ENCODE measurements around the gene DYRK2.

The DYRK2 gene

DNA sequence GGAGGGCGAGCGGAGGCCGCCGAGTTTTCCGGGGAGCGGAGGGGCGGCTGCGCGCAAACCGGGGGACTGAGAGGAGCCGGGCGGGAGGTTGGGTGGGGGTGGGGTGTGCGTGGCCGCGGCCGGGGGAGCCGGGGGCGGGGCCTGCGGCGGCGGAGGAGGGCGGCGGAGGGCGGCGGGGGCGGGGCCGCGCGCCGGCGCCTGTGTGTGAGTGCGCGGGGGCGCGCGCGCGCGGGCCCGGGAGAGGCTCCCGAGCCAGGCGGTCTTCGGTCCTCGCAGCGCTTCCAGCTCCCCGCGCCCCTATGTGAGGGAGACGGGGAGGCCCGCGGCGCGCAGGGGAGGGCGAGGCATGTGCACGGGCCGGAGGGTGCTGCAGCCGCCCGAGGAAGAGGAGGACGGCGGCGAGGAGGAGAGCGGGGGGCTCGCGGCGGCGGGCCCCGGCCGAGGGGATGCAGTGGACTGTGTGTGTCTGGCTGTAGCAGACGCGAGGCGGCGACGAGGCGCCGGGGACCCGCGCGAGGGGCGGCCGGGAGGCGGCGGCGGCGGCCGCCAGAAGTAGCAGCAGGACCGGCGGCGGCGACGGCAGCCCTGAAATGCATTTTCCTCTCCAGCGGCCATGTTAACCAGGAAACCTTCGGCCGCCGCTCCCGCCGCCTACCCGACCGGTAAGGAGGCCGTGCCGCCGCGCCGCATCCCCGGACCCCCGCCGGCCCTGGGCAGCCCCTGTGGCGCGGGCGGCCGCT, at the start of gene DYRK2:
TSS of gene DYRK2 (plus strand) at position 225 of the 740 bp plus-strand sequence. CDS start at position 614, 389 bp downstream.
- DNase-seq = peak; percentile 78

DNA sequence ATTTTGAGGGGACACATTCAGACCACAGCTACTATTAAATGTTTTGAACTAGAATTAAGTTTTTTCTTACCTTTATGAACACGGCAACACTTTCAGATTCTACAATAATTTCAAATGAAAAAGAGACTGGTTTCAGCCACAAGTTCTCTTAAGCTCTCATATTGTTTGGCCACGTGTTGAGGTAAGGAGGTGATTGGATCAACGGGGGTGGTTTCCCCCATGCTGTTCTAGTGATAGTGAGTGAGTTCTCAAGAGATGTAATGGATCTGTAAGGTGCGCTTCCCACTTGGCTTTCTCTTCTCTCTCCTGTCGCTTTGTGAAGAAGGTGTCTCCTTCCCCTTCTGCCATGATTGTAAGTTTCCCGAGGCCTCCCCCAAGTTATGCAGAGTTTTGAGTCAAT, 48.9 kb upstream of the DYRK2 start:
- no peak for DNase-seq

DNA sequence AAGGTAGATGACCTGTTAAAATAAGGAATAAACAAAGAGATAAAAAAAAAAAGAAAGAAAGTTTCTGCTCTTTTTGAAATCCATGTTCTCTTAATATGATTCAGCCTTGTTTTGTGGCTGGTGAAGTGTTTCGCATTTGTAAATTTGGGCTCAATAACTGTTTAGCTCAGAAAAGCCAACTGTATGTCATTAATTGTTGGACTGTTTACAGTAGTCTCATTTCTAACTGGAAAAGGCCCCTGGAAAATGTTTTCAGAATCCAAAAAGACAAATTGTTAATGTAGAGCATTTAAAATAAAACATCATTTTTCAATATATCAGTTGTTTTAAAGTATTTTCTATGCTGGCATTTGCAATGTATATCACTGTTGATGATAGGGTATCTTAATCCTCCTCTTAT, 47.4 kb upstream of the DYRK2 start:
- DNase-seq = no peak

DNA sequence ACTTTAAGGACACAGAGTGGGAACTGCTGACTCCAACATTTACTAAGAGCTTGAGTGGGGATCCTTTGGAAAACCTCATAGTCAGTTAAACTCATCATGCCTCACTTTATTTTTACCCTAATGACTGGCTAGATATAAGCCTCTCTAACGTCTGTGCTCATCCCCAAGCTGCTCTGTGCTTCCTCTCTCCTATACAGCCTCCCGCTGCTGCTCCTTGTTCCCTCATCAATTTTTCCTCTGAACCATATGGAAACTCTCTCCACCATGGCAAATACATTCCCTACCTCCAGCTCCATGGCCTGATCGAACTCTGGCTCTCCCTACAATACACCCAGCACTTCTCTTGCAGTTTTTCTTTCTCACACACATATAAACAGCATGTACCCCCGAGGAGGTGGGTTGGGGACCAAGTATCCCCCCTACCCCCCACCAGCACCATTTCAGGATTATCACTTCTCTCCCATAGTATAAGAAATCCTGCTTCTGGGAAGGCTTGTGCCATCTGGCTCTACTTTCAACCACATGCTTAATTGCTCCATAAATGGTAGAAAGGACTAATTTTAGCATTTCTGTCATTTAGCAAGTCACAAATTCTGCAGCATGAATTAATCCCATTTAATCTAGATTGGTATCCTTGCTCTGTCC, 39.2 kb upstream of the DYRK2 start:
- no peak for DNase-seq

DNA sequence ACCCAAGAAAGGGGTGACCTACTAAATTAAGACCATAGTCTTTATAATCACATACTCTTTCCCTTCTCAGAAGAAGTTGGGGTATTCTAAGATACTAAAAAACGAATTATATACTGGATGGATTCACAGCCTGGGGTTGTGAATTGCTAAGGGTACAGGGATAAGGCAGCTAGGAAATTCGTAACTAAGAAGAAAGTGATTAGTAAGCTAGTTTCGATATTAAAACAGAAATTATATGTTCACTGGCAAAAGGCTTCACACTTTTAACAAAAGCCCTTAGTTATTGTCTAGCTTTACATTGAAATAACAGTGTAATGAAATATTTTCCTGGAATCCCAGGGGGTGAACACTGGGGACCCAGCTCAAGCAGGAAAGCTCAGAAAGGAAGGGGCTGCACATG, 35.5 kb upstream of the DYRK2 start:
- DNase-seq = no peak

DNA sequence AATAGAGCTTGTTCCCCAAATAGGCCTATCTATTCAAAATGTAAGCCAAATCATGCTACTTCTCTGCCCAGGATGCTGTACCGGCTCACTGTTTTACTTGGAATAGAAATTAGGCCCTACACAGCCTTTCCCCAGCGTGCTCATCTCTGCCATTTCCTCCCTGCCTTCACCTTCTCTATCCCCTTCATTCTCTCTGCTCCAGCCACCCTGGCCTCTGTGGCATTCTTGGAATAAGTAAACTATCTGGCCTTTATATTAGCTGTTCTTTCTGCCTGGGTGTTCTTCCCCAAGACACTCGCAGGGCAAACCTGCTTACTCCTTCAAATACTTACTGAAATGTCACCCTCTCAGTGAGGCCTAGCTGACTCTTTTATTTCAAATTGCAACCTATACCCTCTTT, 30.9 kb upstream of the DYRK2 start:
- no peak for DNase-seq

DNA sequence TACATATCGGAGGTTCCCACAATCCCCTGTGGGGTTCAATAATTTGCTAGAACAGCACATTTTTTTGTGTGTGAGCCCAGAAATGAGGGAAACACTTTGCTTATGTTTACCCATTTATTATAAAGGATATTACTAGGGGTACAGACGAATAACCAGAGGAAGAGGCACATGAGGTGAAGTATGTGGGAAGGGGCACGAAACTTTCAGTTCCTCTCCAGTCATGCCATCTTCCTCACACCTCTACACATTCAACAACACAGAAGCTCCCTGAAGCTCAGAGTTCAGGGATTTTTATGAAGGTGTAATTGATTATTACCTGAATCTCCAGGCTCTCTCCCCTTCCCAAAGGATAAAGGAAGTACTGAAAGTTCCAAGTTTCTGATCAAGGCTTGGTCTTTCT, 30.2 kb upstream of the DYRK2 start:
- no peak for DNase-seq

DNA sequence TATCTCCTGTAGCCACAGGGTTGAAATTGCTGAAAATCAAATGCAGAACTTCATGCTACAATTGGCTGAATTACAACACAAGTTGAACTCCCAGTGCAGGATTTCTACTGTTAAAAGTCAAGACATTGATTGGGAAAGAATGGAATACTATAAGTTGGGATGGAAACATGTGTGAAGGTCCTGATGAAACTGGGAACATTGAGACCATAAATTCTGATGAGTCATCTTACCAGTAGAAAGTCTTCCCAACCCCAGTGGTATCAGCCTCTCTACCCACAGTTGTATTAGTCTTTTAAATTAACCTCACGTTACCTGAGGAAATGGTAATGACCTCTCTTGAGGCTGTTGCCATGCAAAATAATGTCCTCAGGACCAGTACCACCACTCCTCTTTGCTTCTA, 27.4 kb upstream of the DYRK2 start:
- DNase-seq = no peak

DNA sequence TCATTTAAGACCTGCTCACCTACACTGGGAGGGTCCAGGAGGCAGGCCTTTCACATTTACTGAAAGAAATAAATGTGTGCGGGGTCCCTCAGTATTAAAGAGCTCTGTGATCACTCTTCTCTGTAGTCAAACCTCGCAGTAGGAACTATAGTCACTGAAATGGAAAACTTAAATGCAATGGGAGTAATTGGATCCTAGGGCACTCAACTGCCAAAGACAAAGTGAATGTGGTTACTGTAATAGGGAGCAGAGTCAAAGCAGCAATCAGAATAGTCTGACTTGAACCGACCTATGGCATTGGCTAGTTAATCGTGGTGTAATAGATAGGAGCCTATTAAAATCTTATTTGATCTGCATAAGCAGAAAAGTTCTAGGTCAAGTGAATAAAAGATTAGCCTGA, 26.6 kb upstream of the DYRK2 start:
- no peak for DNase-seq

DNA sequence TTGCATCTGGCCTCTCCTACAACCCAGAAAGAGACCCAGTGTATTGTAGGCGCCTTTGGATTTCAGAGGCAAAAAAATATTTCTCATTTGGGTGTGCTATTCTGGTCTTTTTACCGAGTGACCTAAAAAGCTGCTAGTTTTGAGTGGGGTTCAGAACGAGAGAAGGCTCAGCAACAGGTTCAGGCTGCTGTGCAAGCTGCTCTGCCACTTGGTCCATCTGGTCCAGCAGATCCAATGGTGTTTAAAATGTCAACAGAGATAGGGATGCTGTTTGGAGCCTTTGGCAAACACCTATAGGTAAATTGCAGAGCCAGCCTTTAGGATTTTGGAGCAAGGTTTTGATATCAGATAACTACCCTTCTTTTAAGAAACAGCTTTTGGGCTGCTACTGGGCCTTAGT, 25.3 kb upstream of the DYRK2 start:
- DNase-seq = no peak

DNA sequence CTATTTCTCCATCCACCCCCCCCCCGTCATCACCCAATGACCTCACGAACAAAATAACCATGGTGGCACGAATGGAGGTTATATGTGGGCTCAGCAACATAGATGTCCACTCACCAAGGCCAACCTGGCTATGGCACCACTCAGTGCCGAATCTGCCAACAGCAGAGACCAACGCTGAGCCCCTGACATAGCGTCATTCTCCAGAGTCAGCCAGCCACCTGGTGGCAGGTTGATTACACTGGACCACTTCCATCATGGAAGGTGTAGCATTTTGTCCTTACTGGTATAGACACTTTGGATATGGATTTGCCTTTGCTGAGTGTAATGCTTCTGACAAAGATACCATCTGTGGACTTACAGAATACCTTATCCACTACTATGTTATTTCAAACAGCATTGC, 24.2 kb upstream of the DYRK2 start:
- DNase-seq = no peak

DNA sequence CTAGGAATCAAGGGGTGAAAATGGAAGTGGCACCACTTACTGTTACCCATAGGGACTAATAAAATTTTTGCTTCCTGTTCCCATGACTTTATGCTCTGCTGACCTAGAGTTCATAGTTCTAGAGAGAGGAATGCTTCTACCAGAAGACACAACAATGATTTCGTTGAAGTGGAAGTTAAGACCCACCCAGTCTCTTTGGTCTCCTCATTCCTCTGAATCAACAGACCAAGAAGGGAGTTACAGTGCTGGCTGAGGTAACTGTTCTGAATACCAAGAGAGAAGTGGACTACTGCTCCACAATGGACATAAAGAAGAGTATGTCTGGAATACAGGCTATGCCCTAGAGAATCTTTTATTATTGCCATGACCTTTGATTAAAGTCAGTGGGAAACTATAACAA, 23.5 kb upstream of the DYRK2 start:
- no peak for DNase-seq

DNA sequence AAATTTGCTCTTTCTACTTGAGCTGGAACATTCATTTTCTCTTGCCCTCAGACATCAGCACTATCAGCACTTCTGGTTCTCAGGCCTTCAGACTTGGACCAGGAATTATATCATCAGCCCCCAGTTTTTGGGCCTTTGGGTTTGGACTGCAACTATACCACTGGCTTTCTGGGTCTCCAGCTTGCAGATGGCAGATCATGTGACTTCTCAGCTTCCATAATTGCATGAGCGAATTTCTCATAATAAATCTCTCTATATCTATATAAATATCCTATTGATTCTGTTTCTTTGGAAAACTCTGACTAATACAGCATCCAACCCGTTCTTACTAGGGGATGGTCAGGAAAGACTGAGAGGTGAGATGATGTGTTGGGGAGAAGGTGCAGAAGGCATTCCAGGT, 22.4 kb upstream of the DYRK2 start:
- DNase-seq = no peak

DNA sequence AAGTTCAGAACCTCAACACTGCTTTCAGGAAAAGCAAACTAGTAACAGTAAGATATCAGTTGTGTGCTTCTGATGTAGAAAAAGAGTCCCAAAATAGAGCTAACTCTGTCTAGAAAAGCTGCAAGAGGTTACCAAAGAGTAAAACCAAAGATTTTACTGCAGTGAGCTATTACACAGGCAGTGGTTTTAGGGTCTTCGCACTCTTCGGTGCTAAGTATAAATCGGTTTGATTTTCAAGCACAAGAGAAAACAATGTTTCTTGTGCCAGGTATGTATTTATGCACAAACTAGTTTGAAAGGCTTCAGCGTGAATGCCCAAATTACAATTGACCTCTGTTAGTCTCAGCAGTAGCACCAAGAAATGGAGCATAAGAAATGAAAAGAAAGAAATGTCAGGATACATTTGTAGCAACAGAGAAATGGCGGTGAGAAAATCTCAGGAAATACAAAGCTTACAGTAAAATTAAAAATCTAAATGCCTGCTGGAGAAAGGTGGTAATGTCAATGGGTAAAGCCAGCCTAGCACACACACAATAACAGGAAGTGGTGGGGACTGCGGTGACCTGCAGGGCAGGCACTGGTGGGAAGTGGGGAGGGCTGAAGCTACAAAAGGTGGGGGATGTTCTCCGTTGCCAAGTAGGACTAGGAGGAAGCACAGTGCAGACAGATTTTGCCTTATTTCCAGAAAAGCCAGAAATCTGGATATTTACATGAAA, 18.0 kb upstream of the DYRK2 start:
- peak; percentile 60 for DNase-seq

DNA sequence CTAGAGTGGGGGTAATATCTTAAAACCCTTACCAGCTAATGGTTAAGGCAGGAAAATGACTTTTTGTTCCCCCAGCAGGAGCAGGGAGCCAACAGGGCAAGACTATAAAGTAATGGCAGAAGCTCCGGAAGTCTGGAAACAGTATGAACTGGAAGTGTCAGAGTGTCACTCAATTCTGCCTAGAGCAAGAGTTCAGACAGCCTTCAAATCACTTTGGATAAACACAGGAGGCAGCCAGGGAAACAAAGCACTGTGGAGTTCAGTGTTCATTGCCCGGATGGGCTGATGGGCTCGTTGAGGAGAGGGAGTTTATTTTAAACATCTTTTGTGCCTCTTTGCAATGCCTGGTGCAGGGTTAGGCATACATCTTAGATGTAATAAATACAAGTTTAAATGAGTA, 16.5 kb upstream of the DYRK2 start:
- no peak for DNase-seq

DNA sequence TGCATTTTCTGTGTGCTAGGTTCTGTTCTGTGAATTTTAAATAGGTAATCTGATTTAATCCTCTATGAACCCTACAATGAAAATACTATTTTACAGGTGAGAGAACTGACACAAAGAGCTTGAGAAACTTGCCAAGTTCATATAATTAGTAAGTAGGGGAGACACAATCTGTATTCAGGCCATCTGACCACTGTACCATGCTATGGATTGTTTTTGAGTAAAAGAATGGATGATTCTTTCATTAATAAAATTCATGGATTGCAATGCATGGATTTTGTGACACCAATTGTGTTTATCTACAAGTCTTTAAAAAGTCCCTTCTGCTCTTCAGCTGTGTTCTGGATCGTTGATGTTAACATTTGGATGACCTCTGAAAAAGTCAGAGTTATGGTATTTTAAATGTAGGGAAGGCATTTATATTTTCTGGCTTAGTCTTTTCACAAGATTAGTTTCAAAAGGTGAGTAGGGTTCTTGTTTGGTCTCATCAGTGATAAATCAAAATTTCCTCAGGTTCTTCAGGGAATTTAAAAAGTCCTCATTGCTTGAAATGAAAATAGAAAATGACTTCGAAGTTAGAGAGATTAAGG, 15.4 kb upstream of the DYRK2 start:
- no peak for DNase-seq

DNA sequence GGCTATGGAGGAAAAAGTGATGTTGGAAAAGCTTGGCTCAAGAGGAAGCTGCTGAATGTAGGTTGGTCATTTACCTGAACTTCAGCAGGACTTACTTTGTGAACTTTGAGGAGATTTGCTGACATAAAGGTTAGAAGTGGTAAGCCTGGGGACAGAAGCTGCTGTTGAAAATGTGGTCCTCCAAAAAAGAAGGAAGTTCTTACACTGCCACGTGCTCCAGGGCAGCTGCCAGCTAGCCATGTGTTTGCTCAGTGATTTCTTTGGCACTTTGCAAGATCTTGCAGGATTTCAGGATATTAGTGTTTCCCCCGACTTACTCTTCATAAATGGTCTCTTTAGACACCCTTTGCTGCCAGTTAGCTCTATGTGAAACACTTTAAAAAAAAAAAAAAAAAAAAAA, 14.8 kb upstream of the DYRK2 start:
- no peak for DNase-seq

DNA sequence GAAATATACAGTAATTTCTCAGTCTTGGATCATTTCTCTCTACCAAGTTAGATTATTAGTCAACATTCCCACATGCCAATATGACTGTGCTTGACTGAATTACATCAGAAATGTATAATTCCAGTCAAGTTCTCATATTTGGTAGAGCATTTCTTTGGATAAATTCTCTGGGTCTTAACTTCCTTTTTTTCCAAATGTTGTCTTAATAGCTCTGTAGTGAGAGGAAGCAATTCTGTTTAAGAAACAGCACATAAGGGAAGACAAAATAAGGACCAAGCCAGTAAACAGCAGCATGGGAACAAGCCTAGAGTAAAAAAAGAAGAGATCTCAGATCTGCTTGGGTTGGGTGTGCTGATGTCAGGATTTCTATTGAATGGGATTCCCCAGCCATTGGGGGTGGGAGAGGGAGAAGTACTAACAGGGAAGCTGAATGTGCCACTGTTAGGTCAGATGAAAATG, 14.2 kb upstream of the DYRK2 start:
- DNase-seq = no peak

DNA sequence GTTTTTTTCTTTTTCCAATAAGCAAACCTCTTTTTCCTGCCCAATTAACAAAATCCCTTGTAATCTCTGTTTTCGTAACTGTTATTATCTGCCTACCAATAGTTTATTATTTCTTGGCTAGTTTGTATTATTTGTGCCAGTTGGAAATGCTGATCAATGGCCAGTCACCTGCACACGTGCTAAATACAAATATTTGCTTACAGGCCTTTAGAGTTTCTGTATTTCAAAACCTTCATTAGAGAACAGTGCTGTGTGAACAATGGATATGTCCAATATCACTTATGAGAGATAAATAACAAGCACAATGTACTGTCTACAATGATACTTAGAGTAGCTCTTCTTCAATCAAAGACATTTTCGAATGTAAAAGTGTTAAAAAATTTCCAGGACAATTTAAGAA, 10.8 kb upstream of the DYRK2 start:
- DNase-seq = no peak

DNA sequence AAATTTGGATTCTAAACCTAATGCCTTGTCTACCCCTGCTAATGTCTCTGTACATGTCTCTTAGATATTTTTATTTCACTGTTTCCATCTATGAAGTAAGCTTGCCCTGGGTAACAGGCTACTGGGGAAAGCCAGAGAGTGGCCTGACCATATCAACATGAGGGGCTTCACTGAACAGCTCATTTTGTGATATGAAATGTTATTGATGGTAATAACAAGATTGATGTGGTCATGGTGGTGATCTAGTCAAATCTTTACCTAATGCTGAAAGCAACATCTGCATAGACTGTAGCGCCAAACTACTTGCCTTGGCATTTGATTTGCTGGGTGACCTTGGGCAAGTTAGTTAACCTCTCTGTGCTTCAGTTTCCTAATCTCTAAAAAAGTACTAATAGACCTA, 9.9 kb upstream of the DYRK2 start:
- DNase-seq = no peak

DNA sequence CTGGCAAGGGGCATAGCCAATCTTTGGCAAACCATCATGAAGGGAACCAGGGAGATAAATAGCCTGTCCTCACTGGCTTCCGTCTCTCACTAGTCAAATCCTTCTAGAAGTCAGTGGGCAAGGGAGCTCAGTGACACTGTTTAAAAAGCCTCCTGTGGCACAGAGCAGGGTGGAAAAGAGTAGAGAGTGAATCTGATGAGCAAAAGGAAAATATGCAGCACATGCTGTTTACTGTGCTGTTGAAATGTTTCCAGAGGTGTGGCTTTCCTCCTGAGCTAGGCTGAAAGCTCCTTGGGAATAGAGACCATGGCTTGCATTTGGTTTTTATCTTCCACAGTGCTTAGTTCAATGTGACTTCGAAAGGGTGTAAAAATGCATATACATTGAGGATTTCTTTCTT, 7.7 kb upstream of the DYRK2 start:
- no peak for DNase-seq

DNA sequence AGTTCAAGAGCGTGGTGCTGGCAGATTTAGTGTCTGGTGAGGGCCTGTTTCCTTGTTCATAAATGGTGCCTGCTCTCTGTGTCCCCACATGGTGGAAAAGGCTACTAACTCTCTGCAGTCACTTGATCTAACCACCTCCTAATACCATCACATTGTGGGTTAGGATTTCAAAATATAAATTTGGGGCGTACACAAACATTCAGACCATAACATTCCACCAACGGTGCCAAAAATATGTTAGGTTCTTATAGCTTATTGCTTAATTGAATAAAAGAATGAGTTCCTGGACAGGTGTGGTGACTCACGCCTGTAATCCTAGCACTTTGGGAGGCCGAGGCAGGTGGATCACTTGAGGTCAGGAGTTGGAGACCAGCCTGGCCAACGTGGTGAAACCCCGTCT, 3.4 kb upstream of the DYRK2 start:
- no peak for DNase-seq

DNA sequence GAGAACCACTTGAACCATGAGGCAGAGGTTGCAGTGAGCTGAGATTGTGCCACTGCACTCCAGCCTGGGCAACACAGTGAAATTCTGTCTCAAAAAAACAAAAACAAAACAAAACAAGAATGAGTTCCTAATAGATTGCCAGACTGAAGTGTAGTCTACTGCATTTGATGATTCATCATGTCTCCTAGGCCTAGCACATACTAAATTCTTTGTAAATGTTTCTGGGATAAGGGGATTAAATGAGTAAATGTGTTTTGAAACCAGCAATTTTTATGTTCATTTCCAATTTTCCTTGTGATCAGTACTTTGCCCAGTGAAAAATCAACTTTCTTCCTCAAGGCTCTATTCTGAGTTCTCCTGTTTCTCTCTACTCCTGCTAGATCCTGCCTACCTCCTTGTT, 2.9 kb upstream of the DYRK2 start:
- DNase-seq = no peak

DNA sequence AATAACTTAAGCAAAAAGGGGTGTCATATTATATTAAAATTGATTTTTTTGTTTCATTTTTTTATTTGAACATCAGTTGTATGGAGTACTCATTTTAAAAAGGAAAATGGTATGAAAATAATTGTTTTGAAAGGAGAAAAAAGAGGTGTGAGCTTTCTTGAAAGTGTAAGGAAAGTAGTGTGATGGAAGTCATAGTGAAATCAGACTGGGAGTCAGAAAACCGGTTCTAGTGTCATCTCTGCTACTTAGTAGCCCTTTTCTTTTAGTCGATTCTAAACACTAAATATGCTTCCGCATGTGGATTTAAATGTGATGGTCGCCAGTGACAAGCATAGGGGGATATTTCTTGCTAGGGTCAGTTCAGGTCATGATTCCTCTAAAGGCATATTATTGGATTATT, 1.8 kb upstream of the DYRK2 start:
- DNase-seq = no peak
